ENCODE data around the gene CIDEB.

Gene CIDEB

DNA sequence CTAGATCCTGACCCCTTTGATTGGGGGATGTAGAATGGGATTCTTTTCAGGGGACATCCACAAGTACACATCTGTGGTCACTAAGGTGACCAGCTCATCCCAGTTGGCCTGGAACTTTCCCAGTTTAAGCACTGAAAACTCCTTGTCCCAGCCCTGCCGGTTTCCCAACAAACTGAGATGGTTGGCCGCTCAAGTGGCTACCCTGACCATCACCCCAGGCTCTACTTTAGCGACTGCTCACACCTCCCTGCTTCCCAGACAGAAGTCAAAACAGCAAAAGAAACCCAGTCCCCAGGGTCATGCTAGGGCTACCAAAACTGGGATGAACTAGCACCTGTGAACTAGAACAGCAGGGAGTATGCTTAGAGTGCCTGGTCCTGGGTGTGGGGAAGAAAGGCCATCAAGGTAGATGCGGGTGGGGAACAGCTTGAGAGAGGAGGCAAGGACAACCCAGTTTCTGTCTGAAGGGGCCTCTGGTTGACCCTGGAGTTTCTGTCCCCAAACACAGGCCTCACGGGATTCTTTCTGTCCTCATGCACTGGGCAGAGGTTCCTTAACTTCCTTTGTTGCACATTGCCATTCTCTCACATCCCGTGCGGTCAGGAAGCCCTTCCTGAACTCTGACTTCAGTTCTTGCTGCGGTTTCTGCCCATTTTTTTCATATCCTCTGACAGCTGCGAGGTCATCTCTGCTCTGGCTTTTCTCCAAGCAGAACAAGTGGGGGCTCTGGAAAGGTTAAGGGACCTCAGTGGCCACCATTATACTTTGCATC is 5.1 kb upstream of the CIDEB start:
- DNase-seq: no peak

DNA sequence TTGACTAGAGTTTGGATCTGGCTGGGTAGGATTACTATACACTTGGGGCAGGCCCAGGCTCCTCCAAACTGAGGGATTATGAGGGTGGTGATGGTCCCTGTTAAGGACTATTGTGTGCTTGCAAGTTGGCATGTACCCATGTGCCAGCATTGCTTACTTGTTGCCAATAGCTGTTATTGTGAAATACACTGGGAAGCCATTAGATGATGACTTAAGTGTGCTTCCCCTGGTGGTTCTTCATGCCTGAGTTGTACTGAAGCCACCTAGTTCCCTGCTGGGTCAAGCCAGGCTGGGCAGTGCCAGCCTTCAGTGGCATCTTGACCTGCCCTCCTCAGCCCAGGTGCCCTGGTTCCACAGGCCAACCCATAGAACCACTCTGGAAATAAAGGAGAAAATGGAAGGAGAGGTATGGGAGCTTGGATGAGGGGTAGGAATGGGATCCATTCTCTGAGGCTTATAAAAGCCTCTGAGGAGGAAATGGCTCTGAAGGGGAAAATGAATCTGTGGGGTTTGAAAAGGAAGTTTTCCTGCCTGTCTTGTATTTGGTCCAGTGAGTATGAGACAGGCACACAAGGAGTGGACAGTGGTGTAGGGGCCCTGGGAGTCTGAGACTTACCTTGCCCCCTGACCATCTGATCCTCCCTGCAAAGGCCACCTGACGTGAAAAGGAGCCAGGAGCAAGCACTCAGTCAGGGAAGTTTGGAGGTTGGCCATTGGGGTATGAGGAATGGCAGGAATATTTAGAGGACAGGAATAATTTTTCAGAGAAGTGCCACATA is 4.2 kb upstream of the CIDEB start:
- DNase-seq: no peak

DNA sequence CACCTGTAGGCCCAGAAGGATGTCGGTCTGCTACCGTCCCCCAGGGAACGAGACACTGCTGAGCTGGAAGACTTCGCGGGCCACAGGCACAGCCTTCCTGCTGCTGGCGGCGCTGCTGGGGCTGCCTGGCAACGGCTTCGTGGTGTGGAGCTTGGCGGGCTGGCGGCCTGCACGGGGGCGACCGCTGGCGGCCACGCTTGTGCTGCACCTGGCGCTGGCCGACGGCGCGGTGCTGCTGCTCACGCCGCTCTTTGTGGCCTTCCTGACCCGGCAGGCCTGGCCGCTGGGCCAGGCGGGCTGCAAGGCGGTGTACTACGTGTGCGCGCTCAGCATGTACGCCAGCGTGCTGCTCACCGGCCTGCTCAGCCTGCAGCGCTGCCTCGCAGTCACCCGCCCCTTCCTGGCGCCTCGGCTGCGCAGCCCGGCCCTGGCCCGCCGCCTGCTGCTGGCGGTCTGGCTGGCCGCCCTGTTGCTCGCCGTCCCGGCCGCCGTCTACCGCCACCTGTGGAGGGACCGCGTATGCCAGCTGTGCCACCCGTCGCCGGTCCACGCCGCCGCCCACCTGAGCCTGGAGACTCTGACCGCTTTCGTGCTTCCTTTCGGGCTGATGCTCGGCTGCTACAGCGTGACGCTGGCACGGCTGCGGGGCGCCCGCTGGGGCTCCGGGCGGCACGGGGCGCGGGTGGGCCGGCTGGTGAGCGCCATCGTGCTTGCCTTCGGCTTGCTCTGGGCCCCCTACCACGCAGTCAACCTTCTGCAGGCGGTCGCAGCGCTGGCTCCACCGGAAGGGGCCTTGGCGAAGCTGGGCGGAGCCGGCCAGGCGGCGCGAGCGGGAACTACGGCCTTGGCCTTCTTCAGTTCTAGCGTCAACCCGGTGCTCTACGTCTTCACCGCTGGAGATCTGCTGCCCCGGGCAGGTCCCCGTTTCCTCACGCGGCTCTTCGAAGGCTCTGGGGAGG is 3.1 kb upstream of the CIDEB start, which contains the start of gene LTB4R:
LTB4R (plus strand) TSS at position 857 of the 959 bp plus-strand sequence. CDS start 4,150 bp downstream, outside the sequence.
- peak; percentile 61 for DNase-seq

DNA sequence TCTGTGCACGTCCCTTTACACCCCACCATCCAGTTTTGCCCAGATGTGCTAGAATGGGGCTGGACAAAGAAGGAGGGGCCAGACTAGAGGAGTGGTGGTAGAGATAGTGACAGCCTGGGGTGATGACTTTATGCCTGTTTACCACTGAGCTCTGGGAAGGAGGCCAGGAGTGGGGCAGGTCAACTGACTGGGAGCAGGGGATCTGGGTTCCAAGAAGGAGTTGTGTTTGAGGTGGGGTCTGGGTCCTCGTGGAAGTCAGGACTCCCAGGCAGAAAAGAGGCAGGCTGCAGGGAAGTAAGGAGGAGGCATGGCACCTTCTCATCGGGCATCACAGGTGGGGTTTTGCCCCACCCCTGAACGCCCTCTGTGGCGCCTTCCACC is 2.5 kb upstream of the CIDEB start:
- no peak for DNase-seq

GRCh38 chr14:24309538-24310264 is 1.9 kb upstream of the CIDEB start, which contains the start of gene LTB4R2:
TSS of gene LTB4R2 (plus strand) at chr14:24310140. CDS start at chr14:24310665, 525 bp downstream.
- DNase-seq: no peak

GRCh38 chr14:24308342-24309124 is 756 bp upstream of the CIDEB start:
- no peak for DNase-seq

- no peak for DNase-seq
These were observed 612 bp downstream of the CIDEB start for GRCh38 chr14:24307156-24307574.

- no peak for DNase-seq
These were observed 3.8 kb downstream of the CIDEB start for GRCh38 chr14:24304019-24304387.

DNA sequence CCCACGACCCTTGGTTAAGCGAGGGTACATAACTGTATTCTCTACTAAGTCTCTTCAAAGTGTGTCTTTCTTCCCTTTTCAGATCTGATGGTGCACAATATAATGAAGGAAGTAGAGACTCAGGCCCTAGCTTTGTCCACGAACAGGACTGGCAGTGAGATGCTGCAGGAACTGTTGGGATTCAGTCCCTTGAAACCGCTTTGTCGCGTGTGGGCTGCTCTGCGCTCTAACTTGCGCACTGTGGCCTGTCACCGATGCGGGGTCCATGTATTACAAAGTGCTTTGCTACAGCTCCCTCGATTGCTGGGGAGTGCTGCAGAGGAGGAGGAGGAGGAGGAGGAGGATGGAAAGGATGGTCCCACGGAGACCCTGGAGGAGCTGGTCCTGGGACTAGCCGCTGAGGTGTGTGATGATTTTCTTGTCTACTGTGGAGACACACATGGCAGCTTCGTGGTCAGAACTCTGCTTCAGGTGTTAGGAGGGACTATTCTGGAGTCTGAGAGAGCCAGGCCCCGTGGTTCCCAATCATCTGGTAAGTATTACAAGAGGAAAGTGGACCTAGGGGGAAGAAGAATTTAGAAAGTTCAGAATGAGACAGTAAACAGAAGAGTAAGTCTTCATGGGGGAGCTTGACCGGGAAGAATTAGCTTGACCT is 7.3 kb downstream of the CIDEB start:
- DNase-seq: no peak

GRCh38 chr14:24299255-24300191 is 8.3 kb downstream of the CIDEB start, which contains the start of the genes DHRS1 and NOP9:
TSS of gene DHRS1 (minus strand) at chr14:24299780. CDS start at chr14:24299106, 674 bp downstream.
TSS of gene NOP9 (plus strand) at chr14:24299850. CDS start at chr14:24299955, 105 bp downstream.
- peak; percentile 93 for DNase-seq

- no peak for DNase-seq
These were observed 8.9 kb downstream of the CIDEB start for GRCh38 chr14:24298892-24299254.

GRCh38 chr14:24297190-24297964 is 10.4 kb downstream of the CIDEB start:
- DNase-seq: no peak

DNA sequence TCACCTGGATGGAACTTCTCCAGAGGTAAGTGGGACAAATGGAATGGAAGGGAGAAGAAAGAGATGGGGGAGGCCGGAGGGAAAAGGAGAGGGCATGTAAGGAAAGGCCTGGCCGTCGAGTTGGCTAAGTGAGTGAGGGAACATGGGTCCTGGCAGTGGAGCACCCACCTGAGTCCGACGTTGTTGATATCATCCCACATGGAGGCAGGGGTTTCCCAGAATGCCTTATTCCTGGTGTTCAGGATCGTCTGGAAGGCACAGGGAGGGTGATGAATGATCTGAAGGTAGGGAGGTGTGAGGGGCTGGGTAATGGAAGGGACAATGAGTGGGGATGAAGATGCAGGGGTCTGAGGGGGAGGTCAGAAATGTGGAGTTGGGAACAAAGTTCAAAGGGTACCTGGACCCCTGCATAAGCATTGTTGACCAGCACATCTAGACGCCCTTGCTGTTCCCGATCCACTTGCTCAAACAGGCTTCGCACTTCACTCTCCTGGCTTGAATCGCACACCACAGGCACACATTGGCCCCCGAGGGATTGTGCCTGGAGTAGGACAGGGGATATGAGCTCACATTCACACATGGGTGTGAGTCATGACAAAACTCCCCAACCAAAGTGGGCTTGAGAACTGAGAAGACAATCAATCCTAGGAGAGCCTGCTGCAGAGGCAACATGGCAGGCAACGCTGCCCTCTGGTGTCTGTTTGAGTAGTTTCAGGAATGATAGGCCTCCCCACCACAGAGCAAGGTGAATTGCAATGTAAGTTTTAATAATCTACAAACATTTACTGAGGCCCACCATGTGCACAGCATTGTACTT is 11.2 kb downstream of the CIDEB start:
- peak; percentile 72 for DNase-seq

GRCh38 chr14:24293525-24293924 is 14.3 kb downstream of the CIDEB start:
- DNase-seq: no peak

GRCh38 chr14:24292118-24292807 is 15.5 kb downstream of the CIDEB start:
- no peak for DNase-seq

- DNase-seq: no peak
These were observed 16.2 kb downstream of the CIDEB start for GRCh38 chr14:24291446-24292117.
